CD4-positive, alpha-beta T cell treated with Interleukin-6 at 100 ng/mL for 8 hours (primary cell): ENCODE results near the gene CR1L.
"Not testable (repeated sequence)": the region's sequence is repeated elsewhere in the genome, so short reads cannot be mapped to it uniquely, and the experiment has no call there.

Experiments used
- DNase-seq: peaks from one replicate; pipeline ENCODE4 v3.0.0-alpha.2; 2020; ENCODE audit warnings: mixed read lengths, low spot score

Gene CR1L

GRCh38 chr1:207644852-207645634 is at the start of gene CR1L:
Gene CR1L (plus strand): TSS chr1:207645133. CDS start chr1:207645234, 101 bp downstream.
- peak; percentile 44 for DNase-seq

GRCh38 chr1:207603777-207604176 is 41.2 kb upstream of the CR1L start:
- no peak for DNase-seq

- DNase-seq: no peak
Observed at GRCh38 chr1:207605444-207606361, 39.2 kb upstream of the CR1L start.

GRCh38 chr1:207606362-207606755 is 38.6 kb upstream of the CR1L start:
- no peak for DNase-seq

- no peak for DNase-seq
Observed at GRCh38 chr1:207612762-207613161, 32.2 kb upstream of the CR1L start.

- peak; percentile 27 for DNase-seq
Observed at GRCh38 chr1:207619871-207620542, 24.9 kb upstream of the CR1L start.

- no peak for DNase-seq
Observed at GRCh38 chr1:207620543-207620893, 24.4 kb upstream of the CR1L start.

- DNase-seq: not testable (repeated sequence)
Observed at GRCh38 chr1:207625504-207626071, 19.3 kb upstream of the CR1L start.

GRCh38 chr1:207626972-207627337 is 18.0 kb upstream of the CR1L start:
- no peak for DNase-seq

- DNase-seq: no peak
Observed at GRCh38 chr1:207627496-207627895, 17.4 kb upstream of the CR1L start.

GRCh38 chr1:207628776-207629175 is 16.2 kb upstream of the CR1L start:
- no peak for DNase-seq

- no peak for DNase-seq
Observed at GRCh38 chr1:207631137-207631536, 13.8 kb upstream of the CR1L start.

- DNase-seq: no peak
Observed at GRCh38 chr1:207633226-207633625, 11.7 kb upstream of the CR1L start.

GRCh38 chr1:207633699-207634289 is 11.1 kb upstream of the CR1L start:
- DNase-seq: not testable (repeated sequence)

GRCh38 chr1:207634293-207634692 is 10.6 kb upstream of the CR1L start:
- DNase-seq: not testable (repeated sequence)

GRCh38 chr1:207635569-207636186 is 9.3 kb upstream of the CR1L start:
- not testable (repeated sequence) for DNase-seq

GRCh38 chr1:207638487-207639145 is 6.3 kb upstream of the CR1L start:
- not testable (repeated sequence) for DNase-seq

GRCh38 chr1:207639362-207639761 is 5.6 kb upstream of the CR1L start:
- DNase-seq: not testable (repeated sequence)

- DNase-seq: no peak
Observed at GRCh38 chr1:207644166-207644851, 624 bp upstream of the CR1L start.

- DNase-seq: no peak
Observed at GRCh38 chr1:207645635-207646081, 725 bp downstream of the CR1L start.
